Ovary (tissue), 9 donors: ENCODE data around the gene TAOK1. TPM values are rescaled to one million over a fixed set of nuclear protein-coding genes. Genes with fewer than 3 reads are reported as not detected.

ENCODE experiments used
- DNase-seq, 5 donors: peaks; one replicate each; pipeline ENCODE4 v3.0.0-alpha.2; 2019 to 2020
- H3K27ac ChIP-seq, 2 donors: fragments of 200-600 bp; one replicate each; pipeline versions ENCODE4 v1.5.1 to v1.8.0; 2019 to 2022
- H3K27me3 ChIP-seq: fragments of 200-600 bp; one replicate; pipeline ENCODE4 v1.8.0; 2022
- H3K36me3 ChIP-seq: fragments of 200-600 bp; sonication (generic); one replicate; pipeline ENCODE4 v1.5.1; 2019
- H3K4me1 ChIP-seq: one replicate; pipeline ENCODE4 v1.8.1; 2013; ENCODE audit warnings: mild to moderate bottlenecking, moderate library complexity; ENCODE audit not compliant: insufficient read depth
- H3K4me3 ChIP-seq: fragments of 200-600 bp; sonication (generic); one replicate; pipeline ENCODE4 v1.5.1; 2017
- H3K9me3 ChIP-seq, 2 donors: fragments of 200-600 bp in 1 of 2; sonication (generic) in 1 of 2; one replicate each; pipeline versions ENCODE4 v1.5.1 to v1.8.1; 2013 to 2019; ENCODE audit warnings: mild to moderate bottlenecking in 1 of 2, moderate library complexity in 1 of 2
- CTCF ChIP-seq, 3 donors: fragments of 450-650 bp in 2 of 3; fragments of 200-600 bp in 1 of 3; IDR thresholded peaks; one replicate each; pipeline versions ENCODE4 v1.5.1 to v1.8.0; 2016 to 2022; ENCODE audit warnings: antibody characterized with exemption in 3 of 3, mild to moderate bottlenecking in 1 of 3
- EP300 ChIP-seq: sonication (generic); formaldehyde crosslinking; IDR thresholded peaks from one replicate; pipeline ENCODE4 v1.6.1; 2017; ENCODE audit warnings: antibody characterized with exemption
- POLR2A ChIP-seq: fragments of 450-650 bp; IDR thresholded peaks from one replicate; pipeline ENCODE4 v1.6.1; 2017; ENCODE audit warnings: antibody characterized with exemption, mild to moderate bottlenecking, moderate library complexity
- WGBS, 3 donors: extraction: QIAGEN DNeasy Blood & Tissue Kit in 1 of 3; methylation state at CpG; one replicate each; pipeline versions ENCODE4 v1.1.5 to v1.1.7; 2013 to 2017; 5-methylcytosine and 5-hydroxymethylcytosine counted together
- intact Hi-C, 4 donors: fragments of 100-400 bp; cut with DNase I; formaldehyde crosslinking; loops; one replicate each; pipeline versions ENCODE4 v1.11.0 to v1.15.1; 2022 to 2023
- polyA plus RNA-seq, 2 donors: library from polyadenylated mRNA; stranded (reverse); fragments of 200-250 nt in 1 of 2; fragments of 350-450 nt in 1 of 2; fragmentation: Illumina TruSeq in 1 of 2; extraction: RNeasy Lipid Tissue Mini Kit (QIAGEN cat#74804) in 1 of 2; gene quantifications; one replicate each; pipeline ENCODE4 v1.2.3, GENCODE V29; 2013 to 2014
- total RNA-seq, 7 donors: library from RNA; depleted of rRNA in 2 of 7; stranded (reverse); fragments of >200 nt in 2 of 7; fragmentation: NEBNext Ultra II Directional in 3 of 7; extraction: Animal tissue kit (Norgen Biotek cat#: 25700) in 3 of 7; gene quantifications; one replicate each; pipeline versions ENCODE4 v1.1.0 to v1.2.4, GENCODE V29; 2016 to 2023
- donor health status: DM: no; HTN: no; CAD: no; lungs with moderate emphysema.
- donor health status: DM: no; HTN: no; CAD: no.
- donor health status: Bipolar disorder and iron deficiency.
- donor health status: DM: yes; HTN: yes; CAD: no.
- donor health status: DM: no; HTN: no; CAD: no.
- donor health status: DM: yes; HTN: yes; CAD: no.

The TAOK1 gene
- total and polyA plus RNA-seq, 9 donors: 8.7 to 66.5 (median 49.6) TPM

GRCh38 chr17:29368926-29369325, 21.2 kb upstream of the TAOK1 start:
- H3K36me3 ChIP-seq: no peaks in the 10 kb centered on the region
- no peak overlapping the region for H3K4me3 ChIP-seq
- TF ChIP-seq CTCF (IDR thresholded peaks at IDR 0.05) (no peak), EP300 (no peak), POLR2A (no peak)
- no peaks in the 10 kb centered on the region for H3K9me3 ChIP-seq
- H3K27ac ChIP-seq: no peak overlapping the region
- no peak for DNase-seq
- no peaks in the 10 kb centered on the region for H3K27me3 ChIP-seq
- no peaks in the 10 kb centered on the region for H3K4me1 ChIP-seq
- intact Hi-C loops: loop anchor here in 2 of 4 donors (2.0 to 10.0 kb wide), 2 partner anchors 166 to 174 kb away; no protein-coding TSS in a partner anchor
- WGBS, 3 donors: 64 to 69% (median 65%) methylated on average over 4 of the region's 4 CpGs

GRCh38 chr17:29369831-29370735, 20.1 kb upstream of the TAOK1 start:
- 17 to 20% (median 19%) methylated on average over 7 of the region's 7 CpGs for WGBS, 3 donors
- no peak overlapping the region for H3K27ac ChIP-seq
- no peak overlapping the region for H3K4me3 ChIP-seq
- H3K36me3 ChIP-seq: no peaks in the 10 kb centered on the region
- no peaks in the 10 kb centered on the region for H3K27me3 ChIP-seq
- DNase-seq: peak; percentile 34 to 61 (median 41)
- intact Hi-C loops: loop anchor here (2.0 to 10.0 kb wide), 3 partner anchors 162 to 173 kb away; no protein-coding TSS in a partner anchor
- H3K9me3 ChIP-seq: no peaks in the 10 kb centered on the region
- H3K4me1 ChIP-seq: no peaks in the 10 kb centered on the region
- no peak for TF ChIP-seq POLR2A
- TF ChIP-seq CTCF (IDR thresholded peaks at IDR 0.05): peak; percentile 44 to 80 (median 78)
- TF ChIP-seq EP300: no peak

GRCh38 chr17:29376667-29377270, 13.4 kb upstream of the TAOK1 start:
- H3K36me3 ChIP-seq: no peaks in the 10 kb centered on the region
- H3K4me1 ChIP-seq: no peaks in the 10 kb centered on the region
- H3K27ac ChIP-seq: no peak overlapping the region
- H3K9me3 ChIP-seq: no peaks in the 10 kb centered on the region
- TF ChIP-seq POLR2A: no peak
- no peak for TF ChIP-seq CTCF (IDR thresholded peaks at IDR 0.05)
- no peak for TF ChIP-seq EP300
- no peak for DNase-seq
- intact Hi-C loops: loop anchor here in 1 of 4 donors (10.0 kb wide), 1 partner anchor 158 kb away; no protein-coding TSS in a partner anchor
- no peak overlapping the region for H3K4me3 ChIP-seq
- H3K27me3 ChIP-seq: no peaks in the 10 kb centered on the region
- 24 to 32% (median 25%) methylated on average over 3 of the region's 3 CpGs for WGBS, 3 donors

- 73 to 83% (median 79%) methylated on average over 4 of the region's 4 CpGs for WGBS, 3 donors
- DNase-seq: no peak
- H3K27ac ChIP-seq: no peak overlapping the region
- intact Hi-C loops: loop anchor here in 1 of 4 donors (10.0 kb wide), 1 partner anchor 156 kb away; no protein-coding TSS in a partner anchor
- H3K27me3 ChIP-seq: no peaks in the 10 kb centered on the region
- TF ChIP-seq POLR2A (no peak), CTCF (IDR thresholded peaks at IDR 0.05) (no peak), EP300 (no peak)
- H3K36me3 ChIP-seq: no peaks in the 10 kb centered on the region
- no peaks in the 10 kb centered on the region for H3K9me3 ChIP-seq
- no peak overlapping the region for H3K4me3 ChIP-seq
- H3K4me1 ChIP-seq: no peaks in the 10 kb centered on the region
Measured at GRCh38 chr17:29378500-29378899, 11.7 kb upstream of the TAOK1 start.
